CD4-positive, alpha-beta T cell treated with Interferon alpha-2 for 1 hour (primary cell): Measurements from ENCODE around the gene PLXNA4.

Experiments
- DNase-seq, 2 donors: peaks; one replicate each; pipeline ENCODE4 v3.0.0-alpha.2; 2020 to 2022

The PLXNA4 gene

GRCh38 chr7:132300599-132301277, 275.5 kb downstream of the PLXNA4 start:
- DNase-seq = no peak

GRCh38 chr7:132298790-132299189, 277.5 kb downstream of the PLXNA4 start:
- DNase-seq = no peak

- no peak for DNase-seq
Measured at GRCh38 chr7:132296820-132297219, 279.4 kb downstream of the PLXNA4 start.

- no peak for DNase-seq
Measured at GRCh38 chr7:132295175-132295574, 281.1 kb downstream of the PLXNA4 start.

GRCh38 chr7:132292803-132293202, 283.5 kb downstream of the PLXNA4 start:
- no peak for DNase-seq

- no peak for DNase-seq
Measured at GRCh38 chr7:132291481-132291880, 284.8 kb downstream of the PLXNA4 start.

GRCh38 chr7:132290021-132290420, 286.2 kb downstream of the PLXNA4 start:
- DNase-seq = no peak

- no peak for DNase-seq
Measured at GRCh38 chr7:132286836-132287235, 289.4 kb downstream of the PLXNA4 start.

GRCh38 chr7:132280335-132280734, 295.9 kb downstream of the PLXNA4 start:
- DNase-seq = no peak

GRCh38 chr7:132279718-132280117, 296.6 kb downstream of the PLXNA4 start:
- DNase-seq = no peak

- DNase-seq = no peak
Measured at GRCh38 chr7:132276976-132277725, 299.1 kb downstream of the PLXNA4 start.

GRCh38 chr7:132276234-132276630, 300.0 kb downstream of the PLXNA4 start:
- no peak for DNase-seq

- no peak for DNase-seq
Measured at GRCh38 chr7:132275416-132276233, 300.6 kb downstream of the PLXNA4 start.

GRCh38 chr7:132272763-132273371, 303.4 kb downstream of the PLXNA4 start:
- no peak for DNase-seq

- no peak for DNase-seq
Measured at GRCh38 chr7:132270517-132270916, 305.8 kb downstream of the PLXNA4 start.

GRCh38 chr7:132269718-132270117, 306.6 kb downstream of the PLXNA4 start:
- DNase-seq = no peak

- no peak for DNase-seq
Measured at GRCh38 chr7:132263151-132263550, 313.1 kb downstream of the PLXNA4 start.

GRCh38 chr7:132262160-132262470, 314.2 kb downstream of the PLXNA4 start:
- no peak for DNase-seq

GRCh38 chr7:132261327-132262159, 314.7 kb downstream of the PLXNA4 start:
- DNase-seq = no peak

GRCh38 chr7:132258231-132258630, 318.0 kb downstream of the PLXNA4 start:
- no peak for DNase-seq

GRCh38 chr7:132257253-132257652, 319.0 kb downstream of the PLXNA4 start:
- no peak for DNase-seq

- no peak for DNase-seq
Measured at GRCh38 chr7:132256721-132257212, 319.5 kb downstream of the PLXNA4 start.
